Bronchus fibroblast of lung (primary cell): ENCODE measurements around the gene PCNX4. TPM values are rescaled to one million over a fixed set of nuclear protein-coding genes. Genes with fewer than 3 reads are reported as not detected.

Experiments used
- total RNA-seq: library from RNA; depleted of rRNA; stranded (reverse); fragments of >200 nt; gene quantifications from 2 replicates; pipeline ENCODE4 v1.2.3, GENCODE V29; 2015

Gene PCNX4
- total RNA-seq = 45.0 and 53.8 TPM in 2 replicates

GRCh38 chr14:60091550-60092525 is at the start of gene PCNX4:
PCNX4 (plus strand) TSS chr14:60091923; CDS start chr14:60107639, 15,716 bp downstream.

GRCh38 chr14:60164712-60165546 is 73.2 kb downstream of the PCNX4 start, which contains the start of gene DHRS7:
DHRS7 (minus strand) TSS chr14:60165398; CDS start chr14:60165309, 89 bp downstream.

Other genes with a start within 250 kb of the PCNX4 start
- gene RTN1, start 221.1 kb upstream of the PCNX4 start, total RNA-seq = under 0.01 and 0.59 TPM in 2 replicates
- not detected in 2 replicates for gene LRRC9, start 171.8 kb upstream of the PCNX4 start, total RNA-seq
- gene DHRS7, start 73.5 kb downstream of the PCNX4 start, total RNA-seq = 33.0 and 44.0 TPM in 2 replicates
- gene PPM1A, start 157.3 kb downstream of the PCNX4 start, total RNA-seq = 7.9 and 11.1 TPM in 2 replicates